Measurements from ENCODE around the gene CAMKK2. TPM values are rescaled to one million over a fixed set of nuclear protein-coding genes. Genes with fewer than 3 reads are reported as not detected.

Gene CAMKK2
- total and polyA plus RNA-seq, 9 of the 15 experiments (the other 6 are each of a cell fraction or from before 2014, with no cell fraction given), result 4.3 to 32.0 (median 18.2) TPM

GRCh38 chr12:121279507-121279915, 17.0 kb downstream of the CAMKK2 start:
- H3K9me1 ChIP-seq (ENCODE audit: control insufficient read depth, insufficient read depth, low read length), result no peaks in the 10 kb centered on the region
- H3K27me3 ChIP-seq (ENCODE audit: control insufficient read depth in 2 of 2, insufficient read depth in 2 of 2, low read length in 2 of 2), result no peaks in the 10 kb centered on the region
- H2AFZ ChIP-seq (ENCODE audit: low read depth, low read length), result no peak overlapping the region
- TF ChIP-seq CREB3L1 (IDR thresholded peaks at IDR 0.05; ENCODE audit: borderline replicate concordance, low read depth), result no peak
- 0 out of 2 replicates have a peak, but pooled peaks have one; percentile 9 for TF ChIP-seq POLR2G (IDR thresholded peaks at IDR 0.05; ENCODE audit: low read depth, low read length)
- no peaks in the 10 kb centered on the region for H3K9me3 ChIP-seq (replicated peaks; ENCODE audit: control insufficient read depth, insufficient read depth, low read depth, low read length)
- no peak overlapping the region for H3K4me2 ChIP-seq (ENCODE audit: insufficient read depth, low read length)
- H4K20me1 ChIP-seq (replicated peaks; ENCODE audit: control insufficient read depth, insufficient read depth, low read length), result peaks cover 19% of the 10 kb centered on the region
- in situ Hi-C loops (cut with MboI) (no loop called here), intact Hi-C loops (cut with micrococcal nuclease) (no loop called here)
- H3K4me3 ChIP-seq, result no peak overlapping the region
- H3K79me2 ChIP-seq (ENCODE audit: control insufficient read depth, insufficient read depth, low read length), result peaks cover 14% of the 10 kb centered on the region; the same call in 2 of the 3 replicates
- ChIA-PET CTCF (ENCODE audit: low intra/inter-chr PET ratio) (no interaction called here), POLR2A (interaction anchor here (0.6 to 0.9 kb wide), 3 partner anchors 10 to 186 kb away, joined by 3 read pairs; no protein-coding TSS in a partner anchor)
- BruUV-seq (replicated peaks), result no TSS peak
- DNase-seq (ENCODE audit: extremely low read depth in 1 of 4, low spot score in 3 of 4) (peak in 2 of 4 experiments; percentile 6 to 12), ATAC-seq (no peak), FAIRE-seq (no peak)
- peaks cover 10 to 28% of the 10 kb centered on the region in 2 experiments; a peak in 4 of 5 replicates for H3K4me1 ChIP-seq (replicated peaks in 1 of 2; ENCODE audit: control insufficient read depth in 2 of 2, insufficient read depth in 2 of 2, low read length in 2 of 2)
- peaks cover 7% of the 10 kb centered on the region; the same call in 1 of the 3 replicates for H3K36me3 ChIP-seq (ENCODE audit: control insufficient read depth, insufficient read depth, low read length)
- peak overlapping the region in 1 of 2 experiments; percentile 28; a peak in 1 of 4 replicates for H3K9ac ChIP-seq (ENCODE audit: insufficient read depth in 1 of 2, low read depth in 2 of 2, low read length in 2 of 2)
- WGBS (ENCODE audit: insufficient coverage, low coverage, missing lambda C conversion rate), result 85% methylated on average over 10 of the region's 10 CpGs
- no peak overlapping the region for H3K27ac ChIP-seq (ENCODE audit: extremely low read depth, low read depth, low read length)

GRCh38 chr12:121279071-121279375, 17.5 kb downstream of the CAMKK2 start:
- peak overlapping the region in 1 of 2 experiments; percentile 23; a peak in 1 of 4 replicates for H3K9ac ChIP-seq (ENCODE audit: insufficient read depth in 1 of 2, low read depth in 2 of 2, low read length in 2 of 2)
- peaks cover 9% of the 10 kb centered on the region; the same call in 1 of the 3 replicates for H3K36me3 ChIP-seq (ENCODE audit: control insufficient read depth, insufficient read depth, low read length)
- in situ Hi-C loops (cut with MboI), result no loop called here
- H3K79me2 ChIP-seq (ENCODE audit: control insufficient read depth, insufficient read depth, low read length), result peaks cover 14% of the 10 kb centered on the region; the same call in 2 of the 3 replicates
- no TSS peak for BruUV-seq (replicated peaks)
- peaks cover 10 to 30% of the 10 kb centered on the region in 2 experiments; a peak in 4 of 5 replicates for H3K4me1 ChIP-seq (replicated peaks in 1 of 2; ENCODE audit: control insufficient read depth in 2 of 2, insufficient read depth in 2 of 2, low read length in 2 of 2)
- 89% methylated on average over 13 of the region's 13 CpGs for WGBS (ENCODE audit: insufficient coverage, low coverage, missing lambda C conversion rate)
- CTCF ChIA-PET (ENCODE audit: low intra/inter-chr PET ratio), result no interaction called here
- FAIRE-seq (no peak), DNase-seq (ENCODE audit: extremely low read depth in 1 of 4, low spot score in 3 of 4) (peak in 2 of 4 experiments; percentile 5 to 10), ATAC-seq (no peak)
- H3K4me2 ChIP-seq (ENCODE audit: insufficient read depth, low read length), result no peak overlapping the region
- H4K20me1 ChIP-seq (replicated peaks; ENCODE audit: control insufficient read depth, insufficient read depth, low read length), result peaks cover 16% of the 10 kb centered on the region
- intact Hi-C loops (cut with micrococcal nuclease), result no loop called here
- no peaks in the 10 kb centered on the region for H3K27me3 ChIP-seq (ENCODE audit: control insufficient read depth in 2 of 2, insufficient read depth in 2 of 2, low read length in 2 of 2)
- 0 out of 2 replicates have a peak, but pooled peaks have one; percentile 25 for TF ChIP-seq POLR2G (IDR thresholded peaks at IDR 0.05; ENCODE audit: low read depth, low read length)
- no peak for TF ChIP-seq ZBTB17 (CRISPR knock-in tag; IDR thresholded peaks at IDR 0.05)
- no peak overlapping the region for H3K27ac ChIP-seq (ENCODE audit: extremely low read depth, low read depth, low read length)
- no peak overlapping the region for H2AFZ ChIP-seq (ENCODE audit: low read depth, low read length)
- H3K9me3 ChIP-seq (replicated peaks; ENCODE audit: control insufficient read depth, insufficient read depth, low read depth, low read length), result no peaks in the 10 kb centered on the region
- no peak overlapping the region for H3K4me3 ChIP-seq
- POLR2A ChIA-PET, result interaction anchor here (0.7 to 0.9 kb wide), 3 partner anchors 9 to 187 kb away, joined by 3 read pairs; no protein-coding TSS in a partner anchor
- H3K9me1 ChIP-seq (ENCODE audit: control insufficient read depth, insufficient read depth, low read length), result no peaks in the 10 kb centered on the region

Measured in K562 (cell line).